ENCODE data around the gene EYA2. TPM values are rescaled to one million over a fixed set of nuclear protein-coding genes. Genes with fewer than 3 reads are reported as not detected.
A peak's percentile ranks its signal among the peaks of the same experiment; 100 is the strongest.

Gene EYA2
- total RNA-seq, 1 donor from 2014 or later, result 1.3 TPM

- DNase-seq (ENCODE audit: low read depth, low spot score), result no peak
- Mint-ChIP-seq H3K9me3 (peaks cover 2% of the 10 kb centered on the region), H3K36me3 (ENCODE audit: low read depth) (peaks cover 2% of the 10 kb centered on the region), H3K4me1 (peaks cover 10% of the 10 kb centered on the region), H3K4me3 (no peak overlapping the region), H3K27ac (ENCODE audit: unreplicated experiment) (no peak overlapping the region), H3K27me3 (ENCODE audit: low read depth) (no peaks in the 10 kb centered on the region)
- TF ChIP-seq CTCF (conservative IDR thresholded peaks at IDR 0.05), result no peak
These were observed 163.0 kb downstream of the EYA2 start for GRCh38 chr20:47057661-47058060.

- H3K4me3 Mint-ChIP-seq, result no peak overlapping the region
- no peak overlapping the region for H3K27ac Mint-ChIP-seq (ENCODE audit: unreplicated experiment)
- no peak for TF ChIP-seq CTCF (conservative IDR thresholded peaks at IDR 0.05)
- peaks cover 15% of the 10 kb centered on the region for H3K4me1 Mint-ChIP-seq
- H3K27me3 Mint-ChIP-seq (ENCODE audit: low read depth), result no peaks in the 10 kb centered on the region
- no peak for DNase-seq (ENCODE audit: low read depth, low spot score)
- peaks cover 2% of the 10 kb centered on the region for H3K36me3 Mint-ChIP-seq (ENCODE audit: low read depth)
- peaks cover 2% of the 10 kb centered on the region for H3K9me3 Mint-ChIP-seq
These were observed 163.6 kb downstream of the EYA2 start for GRCh38 chr20:47058236-47058635.

GRCh38 chr20:47059536-47059935 lies 164.9 kb downstream of the EYA2 start:
- Mint-ChIP-seq H3K4me3 (no peak overlapping the region), H3K9me3 (peaks cover 2% of the 10 kb centered on the region), H3K27ac (ENCODE audit: unreplicated experiment) (peak overlapping the region; percentile 86), H3K4me1 (peaks cover 22% of the 10 kb centered on the region), H3K36me3 (ENCODE audit: low read depth) (peaks cover 2% of the 10 kb centered on the region), H3K27me3 (ENCODE audit: low read depth) (no peaks in the 10 kb centered on the region)
- DNase-seq (ENCODE audit: low read depth, low spot score), result no peak
- no peak for TF ChIP-seq CTCF (conservative IDR thresholded peaks at IDR 0.05)

- Mint-ChIP-seq H3K4me3 (no peak overlapping the region), H3K36me3 (ENCODE audit: low read depth) (peaks cover 3% of the 10 kb centered on the region), H3K9me3 (peaks cover 4% of the 10 kb centered on the region), H3K27me3 (ENCODE audit: low read depth) (no peaks in the 10 kb centered on the region), H3K4me1 (peaks cover 16% of the 10 kb centered on the region), H3K27ac (ENCODE audit: unreplicated experiment) (no peak overlapping the region)
- no peak for DNase-seq (ENCODE audit: low read depth, low spot score)
- no peak for TF ChIP-seq CTCF (conservative IDR thresholded peaks at IDR 0.05)
These were observed 166.9 kb downstream of the EYA2 start for GRCh38 chr20:47061549-47061948.

GRCh38 chr20:47062226-47062890 lies 167.7 kb downstream of the EYA2 start:
- Mint-ChIP-seq H3K9me3 (peaks cover 8% of the 10 kb centered on the region), H3K4me1 (peaks cover 22% of the 10 kb centered on the region), H3K4me3 (no peak overlapping the region), H3K27me3 (ENCODE audit: low read depth) (no peaks in the 10 kb centered on the region), H3K27ac (ENCODE audit: unreplicated experiment) (no peak overlapping the region), H3K36me3 (ENCODE audit: low read depth) (peaks cover 8% of the 10 kb centered on the region)
- DNase-seq (ENCODE audit: low read depth, low spot score), result no peak
- TF ChIP-seq CTCF (conservative IDR thresholded peaks at IDR 0.05), result no peak

All from neural crest cell (in vitro differentiated cells).